H9 (cell line): ENCODE measurements around the gene SPNS3. TPM values are rescaled to one million over a fixed set of nuclear protein-coding genes. Genes with fewer than 3 reads are reported as not detected.

Experiments
- DNase-seq: peaks from one replicate; pipeline ENCODE4 v3.0.0-alpha.2; 2017
- H2AFZ ChIP-seq: one replicate; pipeline ENCODE4 v1.6.1; 2013; ENCODE audit warnings: mild to moderate bottlenecking, low read length, control low read depth, moderate library complexity
- H2AK5ac ChIP-seq: 2 replicates; pipeline ENCODE4 v1.6.1; 2013; ENCODE audit warnings: low read length, control low read depth, mixed read lengths; ENCODE audit not compliant: insufficient read length
- H2BK120ac ChIP-seq: one replicate; pipeline ENCODE4 v1.6.1; 2013; ENCODE audit warnings: low read depth, mild to moderate bottlenecking, low read length, control low read depth, inconsistent platforms; ENCODE audit not compliant: poor library complexity, severe bottlenecking
- H2BK12ac ChIP-seq: 2 replicates; pipeline ENCODE4 v1.6.1; 2013; ENCODE audit warnings: low read length, control low read depth, mixed read lengths, low read depth; ENCODE audit not compliant: insufficient read length
- H2BK15ac ChIP-seq: 2 replicates; pipeline ENCODE4 v1.6.1; 2013; ENCODE audit warnings: low read depth, low read length, control low read depth
- H2BK20ac ChIP-seq: one replicate; pipeline ENCODE4 v1.6.1; 2013; ENCODE audit warnings: low read depth, mild to moderate bottlenecking, low read length, control low read depth, inconsistent platforms; ENCODE audit not compliant: poor library complexity, severe bottlenecking
- H2BK5ac ChIP-seq: 2 replicates; pipeline ENCODE4 v1.6.1; 2013; ENCODE audit warnings: low read length, control low read depth, mixed read lengths; ENCODE audit not compliant: insufficient read length
- H3K14ac ChIP-seq: 2 replicates; pipeline ENCODE4 v1.6.1; 2013; ENCODE audit warnings: low read length, control low read depth; ENCODE audit not compliant: insufficient read depth
- H3K18ac ChIP-seq: 2 replicates; pipeline ENCODE4 v1.6.1; 2013; ENCODE audit warnings: low read depth, mild to moderate bottlenecking, mixed read lengths, low read length, control low read depth; ENCODE audit not compliant: insufficient read length
- H3K23ac ChIP-seq: 2 replicates; pipeline ENCODE4 v1.6.1; 2013; ENCODE audit warnings: low read length, control low read depth, mixed read lengths, low read depth; ENCODE audit not compliant: insufficient read length
- H3K23me2 ChIP-seq: 2 replicates; pipeline ENCODE4 v1.6.1; 2013; ENCODE audit warnings: low read depth, mild to moderate bottlenecking, mixed read lengths, low read length, control low read depth; ENCODE audit not compliant: insufficient read length, poor library complexity, severe bottlenecking
- H3K27ac ChIP-seq: 2 replicates; pipeline ENCODE4 v1.5.1; 2013; ENCODE audit warnings: low read length, control low read depth, mixed read lengths, low read depth; ENCODE audit not compliant: insufficient read length
- H3K27me3 ChIP-seq: 2 replicates; pipeline ENCODE4 v1.6.1; 2013; ENCODE audit warnings: low read length, control low read depth, inconsistent platforms; ENCODE audit not compliant: insufficient read depth
- H3K4ac ChIP-seq: 2 replicates; pipeline ENCODE4 v1.6.1; 2013; ENCODE audit warnings: low read depth, mild to moderate bottlenecking, control low read depth, inconsistent platforms, low read length, moderate library complexity
- H3K4me1 ChIP-seq: 2 replicates; pipeline ENCODE4 v1.6.1; 2013; ENCODE audit warnings: low read length, control low read depth, inconsistent platforms; ENCODE audit not compliant: insufficient read depth
- H3K4me2 ChIP-seq: 2 replicates; pipeline ENCODE4 v1.6.1; 2013; ENCODE audit warnings: low read length, control low read depth, mixed read lengths; ENCODE audit not compliant: insufficient read length, insufficient read depth
- H3K56ac ChIP-seq: 2 replicates; pipeline ENCODE4 v1.6.1; 2013; ENCODE audit warnings: low read depth, mild to moderate bottlenecking, mixed read lengths, low read length, control low read depth; ENCODE audit not compliant: insufficient read length
- H3K79me1 ChIP-seq: 2 replicates; pipeline ENCODE4 v1.6.1; 2013; ENCODE audit warnings: low read depth, mild to moderate bottlenecking, moderate library complexity, low read length, control low read depth, inconsistent platforms; ENCODE audit not compliant: insufficient read depth, poor library complexity, severe bottlenecking
- H3K79me2 ChIP-seq: 2 replicates; pipeline ENCODE4 v1.6.1; 2013; ENCODE audit warnings: low read length, control low read depth, inconsistent platforms; ENCODE audit not compliant: insufficient read depth
- H3K9ac ChIP-seq: 2 replicates; pipeline ENCODE4 v1.6.1; 2013; ENCODE audit warnings: low read length, control low read depth, mixed read lengths; ENCODE audit not compliant: insufficient read length; ENCODE audit errors: extremely low read depth
- H3K9me3 ChIP-seq: one replicate; pipeline ENCODE4 v1.6.1; 2013; ENCODE audit warnings: low read depth, low read length, inconsistent platforms; ENCODE audit not compliant: control insufficient read depth
- H3T11ph ChIP-seq: one replicate; pipeline ENCODE4 v1.6.1; 2013; ENCODE audit warnings: mild to moderate bottlenecking, low read length, control low read depth, inconsistent platforms
- H4K20me1 ChIP-seq: one replicate; pipeline ENCODE4 v1.6.1; 2013; ENCODE audit not compliant: control insufficient read depth, insufficient read length, insufficient read depth
- H4K5ac ChIP-seq: 2 replicates; pipeline ENCODE4 v1.6.1; 2013; ENCODE audit warnings: low read depth, mild to moderate bottlenecking, mixed read lengths, low read length, control low read depth; ENCODE audit not compliant: insufficient read length
- H4K8ac ChIP-seq: replicated peaks from 2 replicates; pipeline ENCODE4 v1.6.1; 2013; ENCODE audit warnings: low read length, control low read depth, mixed read lengths, low read depth; ENCODE audit not compliant: insufficient read length
- H4K91ac ChIP-seq: 2 replicates; pipeline ENCODE4 v1.6.1; 2013; ENCODE audit warnings: low read depth, mild to moderate bottlenecking, moderate library complexity, mixed read lengths, low read length, control low read depth; ENCODE audit not compliant: insufficient read length
- H3K27ac Mint-ChIP-seq, 3 experiments: 2 replicates in 2 of 3; 3 replicates in 1 of 3; pipeline ENCODE4 v1.8.0; 2020 to 2021; ENCODE audit warnings: mixed read lengths in 3 of 3, mild to moderate bottlenecking in 1 of 3, moderate library complexity in 1 of 3
- H3K27me3 Mint-ChIP-seq: 2 replicates; pipeline ENCODE4 v1.8.0; 2021; ENCODE audit warnings: low read depth, mild to moderate bottlenecking, moderate library complexity, mixed read lengths
- H3K36me3 Mint-ChIP-seq, 3 experiments: 2 replicates in 2 of 3; 3 replicates in 1 of 3; pipeline ENCODE4 v1.8.0; 2020 to 2021; ENCODE audit warnings: low read depth in 3 of 3, mixed read lengths in 3 of 3; ENCODE audit not compliant: insufficient read depth in 1 of 3
- H3K4me1 Mint-ChIP-seq, 2 experiments: 2 replicates each; pipeline ENCODE4 v1.8.0; 2020; ENCODE audit warnings: mixed read lengths in 2 of 2
- H3K4me3 Mint-ChIP-seq, 2 experiments: 2 replicates in 1 of 2; 3 replicates in 1 of 2; pipeline ENCODE4 v1.8.0; 2020 to 2021; ENCODE audit warnings: mild to moderate bottlenecking in 2 of 2, mixed read lengths in 2 of 2, moderate library complexity in 1 of 2
- H3K9me3 Mint-ChIP-seq, 2 experiments: 2 replicates in 1 of 2; 3 replicates in 1 of 2; pipeline ENCODE4 v1.8.0; 2020; ENCODE audit warnings: mild to moderate bottlenecking in 2 of 2, mixed read lengths in 2 of 2, moderate library complexity in 1 of 2
- CTCF ChIP-seq: fragments of 200-600 bp; sonication (generic); conservative IDR thresholded peaks from 3 replicates; pipeline ENCODE4 v1.8.0; 2021; ENCODE audit warnings: antibody characterized with exemption, mild to moderate bottlenecking
- WGBS: extraction: QIAGEN DNeasy Blood & Tissue Kit; methylation state at CpG from one replicate; pipeline ENCODE4 v1.1.7; 2013; ENCODE audit warnings: missing lambda C conversion rate, low lambda C conversion rate, mixed read lengths; ENCODE audit not compliant: insufficient read length; ENCODE audit errors: extremely low coverage; 5-methylcytosine and 5-hydroxymethylcytosine counted together
- total RNA-seq: library from RNA; stranded (reverse); gene quantifications from 2 replicates; pipeline ENCODE4 v1.2.1, GENCODE V29; 2021

The SPNS3 gene
- total RNA-seq, 1 experiment from 2014 or later, result not detected

GRCh38 chr17:4436381-4436780 is 2.6 kb downstream of the SPNS3 start:
- DNase-seq, result no peak
- Histone ChIP-seq H3K56ac (no peak overlapping the region), H3K9me3 (no peaks in the 10 kb centered on the region), H2BK120ac (no peak overlapping the region), H3K23ac (no peak overlapping the region), H3K79me2 (no peaks in the 10 kb centered on the region), H4K91ac (no peak overlapping the region), H2AK5ac (no peak overlapping the region), H3K14ac (no peak overlapping the region), H4K5ac (no peak overlapping the region), H3K4me1 (no peaks in the 10 kb centered on the region), H3T11ph (no peak overlapping the region), H2AFZ (no peak overlapping the region), H4K20me1 (no peaks in the 10 kb centered on the region), H3K4ac (no peak overlapping the region), H3K27me3 (no peaks in the 10 kb centered on the region), H3K9ac (no peak overlapping the region), H3K23me2 (no peaks in the 10 kb centered on the region), H2BK15ac (no peak overlapping the region), H3K27ac (no peak overlapping the region), H2BK12ac (no peak overlapping the region), H2BK20ac (no peak overlapping the region), H2BK5ac (no peak overlapping the region), H3K4me2 (no peak overlapping the region), H3K18ac (no peak overlapping the region), H4K8ac (no peak overlapping the region), H3K79me1 (no peaks in the 10 kb centered on the region)
- no peaks in the 10 kb centered on the region for H3K36me3 Mint-ChIP-seq
- no peak overlapping the region for H3K27ac Mint-ChIP-seq
- TF ChIP-seq CTCF, result no peak
- no CpG with 5 or more reads among the region's 4 CpGs for WGBS
- H3K4me1 Mint-ChIP-seq, result 0 out of 4 replicates have a peak, but pooled peaks cover 0 to 4% of the 10 kb centered on the region in 2 experiments
- H3K27me3 Mint-ChIP-seq, result peaks cover 5% of the 10 kb centered on the region
- H3K4me3 Mint-ChIP-seq, result no peak overlapping the region
- H3K9me3 Mint-ChIP-seq, result no peaks in the 10 kb centered on the region
